ENCODE data around the gene AGBL3. TPM values are rescaled to one million over a fixed set of nuclear protein-coding genes. Genes with fewer than 3 reads are reported as not detected.

The AGBL3 gene
- total RNA-seq, 1 donor from 2014 or later, result 1.5 TPM

- Histone ChIP-seq H3K4me3 (peak within 1 kb of the TSS; percentile 74), H3K4me1 (peaks cover 87% of the 10 kb centered on the region), H3K9me3 (replicated peaks) (no peaks in the 10 kb centered on the region), H3K27ac (replicated peaks) (peak within 1 kb of the TSS; percentile 98), H3K36me3 (peaks cover 18% of the 10 kb centered on the region), H3K27me3 (ENCODE audit: low read depth) (no peaks in the 10 kb centered on the region)
- intact Hi-C loops (cut with micrococcal nuclease), result loop anchor here (10.0 kb wide), 1 partner anchor 163 kb away; the partner anchor contains the start of gene AGBL3
- TF ChIP-seq CTCF (IDR thresholded peaks at IDR 0.05; ENCODE audit: borderline replicate concordance), result peak; percentile 26
- DNase-seq, result no peak
Measured at GRCh38 chr7:135147899-135148721, 161.8 kb downstream of the AGBL3 start, which contains the start of gene TMEM140. TSS of gene TMEM140 (plus strand) at chr7:135148072. CDS start at chr7:135164442, 16,370 bp downstream.

DNA sequence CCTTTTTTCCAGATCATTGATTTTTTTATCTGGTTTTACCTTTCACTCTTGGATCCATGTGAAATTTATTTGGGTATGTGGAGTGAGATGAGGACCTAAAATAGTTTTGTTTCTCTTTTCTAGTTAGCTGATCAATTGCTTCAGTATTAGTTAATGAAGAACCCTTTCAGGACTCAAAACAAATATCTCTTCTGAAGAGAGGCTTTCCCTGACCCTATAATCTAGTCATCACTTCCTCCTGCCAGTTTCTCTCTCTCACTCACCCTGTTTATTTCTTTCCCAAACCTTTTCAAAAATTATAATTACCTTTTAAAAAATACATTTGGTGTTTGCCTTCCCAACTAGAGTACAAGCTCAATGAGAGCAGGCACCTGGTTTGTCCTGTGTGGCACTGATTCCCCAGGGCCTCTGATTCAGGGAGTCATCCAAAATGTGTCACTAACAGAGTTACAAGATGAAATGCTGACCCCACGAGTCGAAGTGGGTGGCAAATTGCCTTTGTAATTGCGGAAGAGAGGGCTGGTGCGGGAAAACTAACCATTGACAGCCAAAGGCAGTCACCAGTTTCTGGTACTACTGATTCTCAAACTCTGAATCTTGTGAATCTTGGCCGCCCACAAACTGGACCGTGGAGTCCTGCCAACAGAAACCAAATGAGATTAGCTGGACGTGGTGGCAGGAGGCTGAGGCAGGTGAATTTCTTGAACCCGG is 163.9 kb downstream of the AGBL3 start:
- intact Hi-C loops (cut with micrococcal nuclease), result no loop called here
- TF ChIP-seq CTCF (IDR thresholded peaks at IDR 0.05; ENCODE audit: borderline replicate concordance), result no peak
- H3K27me3 ChIP-seq (ENCODE audit: low read depth), result no peaks in the 10 kb centered on the region
- peaks cover 26% of the 10 kb centered on the region for H3K36me3 ChIP-seq
- H3K9me3 ChIP-seq (replicated peaks), result peaks cover 19% of the 10 kb centered on the region
- H3K4me3 ChIP-seq, result peak overlapping the region; percentile 74
- H3K4me1 ChIP-seq, result peaks cover 79% of the 10 kb centered on the region
- DNase-seq, result no peak
- H3K27ac ChIP-seq (replicated peaks), result peak overlapping the region; percentile 98

GRCh38 chr7:135151132-135151531 is 164.8 kb downstream of the AGBL3 start:
- Histone ChIP-seq H3K27ac (replicated peaks) (peak overlapping the region; percentile 98), H3K27me3 (ENCODE audit: low read depth) (no peaks in the 10 kb centered on the region), H3K4me3 (peak overlapping the region; percentile 74), H3K36me3 (peaks cover 33% of the 10 kb centered on the region), H3K4me1 (peaks cover 70% of the 10 kb centered on the region), H3K9me3 (replicated peaks) (peaks cover 28% of the 10 kb centered on the region)
- TF ChIP-seq CTCF (IDR thresholded peaks at IDR 0.05; ENCODE audit: borderline replicate concordance), result no peak
- intact Hi-C loops (cut with micrococcal nuclease), result no loop called here
- DNase-seq, result no peak

DNA sequence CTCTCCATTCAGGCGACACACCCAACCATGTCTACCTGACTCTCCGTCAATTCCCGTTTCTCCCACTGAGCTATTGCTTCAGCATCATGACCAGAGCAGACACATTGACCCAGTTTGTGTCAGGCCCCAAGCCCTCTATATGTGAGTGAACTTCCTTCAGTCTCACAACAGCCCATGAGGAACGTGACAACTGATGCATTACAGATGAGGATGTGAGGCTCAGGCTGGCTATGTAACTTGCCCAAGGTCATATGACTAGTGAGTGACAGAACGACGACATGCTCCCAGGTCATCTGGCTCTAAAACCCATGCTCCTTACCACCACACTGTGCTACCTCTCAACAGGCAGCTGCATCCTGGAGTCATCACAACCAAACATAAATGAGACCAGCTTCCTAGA is 165.2 kb downstream of the AGBL3 start:
- no peaks in the 10 kb centered on the region for H3K27me3 ChIP-seq (ENCODE audit: low read depth)
- H3K27ac ChIP-seq (replicated peaks), result peak overlapping the region; percentile 98
- peaks cover 32% of the 10 kb centered on the region for H3K9me3 ChIP-seq (replicated peaks)
- no peak for TF ChIP-seq CTCF (IDR thresholded peaks at IDR 0.05; ENCODE audit: borderline replicate concordance)
- peak overlapping the region; percentile 74 for H3K4me3 ChIP-seq
- peaks cover 66% of the 10 kb centered on the region for H3K4me1 ChIP-seq
- no peak for DNase-seq
- peaks cover 36% of the 10 kb centered on the region for H3K36me3 ChIP-seq
- intact Hi-C loops (cut with micrococcal nuclease), result no loop called here

DNA sequence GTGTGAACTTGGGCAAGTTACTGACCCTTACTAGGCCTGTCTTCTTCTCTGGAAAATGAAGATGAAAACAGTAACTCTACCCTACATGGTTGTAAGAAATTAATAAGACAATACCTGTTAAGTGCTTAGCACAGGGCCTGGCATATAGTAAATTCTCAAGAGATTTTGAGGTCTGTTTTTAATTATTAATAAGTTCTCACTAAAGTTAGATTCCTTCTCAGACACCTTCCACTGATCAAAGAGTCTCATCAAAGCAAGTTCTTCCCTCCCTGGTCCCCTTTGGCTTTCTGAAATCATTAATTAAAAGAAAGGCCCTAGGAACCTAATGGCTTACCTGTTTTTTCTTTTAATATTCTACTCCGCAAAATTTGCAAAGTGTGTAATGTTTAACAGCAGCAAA is 166.1 kb downstream of the AGBL3 start:
- peaks cover 39% of the 10 kb centered on the region for H3K9me3 ChIP-seq (replicated peaks)
- no peak overlapping the region for H3K4me3 ChIP-seq
- peaks cover 43% of the 10 kb centered on the region for H3K36me3 ChIP-seq
- H3K4me1 ChIP-seq, result peaks cover 64% of the 10 kb centered on the region
- intact Hi-C loops (cut with micrococcal nuclease), result no loop called here
- H3K27me3 ChIP-seq (ENCODE audit: low read depth), result no peaks in the 10 kb centered on the region
- peak overlapping the region; percentile 98 for H3K27ac ChIP-seq (replicated peaks)
- no peak for DNase-seq
- TF ChIP-seq CTCF (IDR thresholded peaks at IDR 0.05; ENCODE audit: borderline replicate concordance), result no peak
